SK-N-SH treated with all-trans-retinoic acid at 6 μM for 48 hours (cell line): ENCODE data around the gene POU2F3.

Experiments used
- ATAC-seq: fragments of 200-7000 bp; cut with Tn5 transposase; 3 replicates; pipeline ENCODE4 v1.9.1; 2020; ENCODE audit warnings: mild to moderate bottlenecking, moderate library complexity
- ARNTL ChIP-seq: fragments of 450-650 bp; formaldehyde crosslinking; IDR thresholded peaks from 2 replicates; pipeline ENCODE4 v1.5.0; 2020; ENCODE audit warnings: low read depth, mild to moderate bottlenecking, moderate library complexity, borderline replicate concordance
- BACH2 ChIP-seq: fragments of 250-450 bp; sonication (Bioruptor Pico); IDR thresholded peaks from 2 replicates; pipeline ENCODE4 v1.9.0; 2021; ENCODE audit warnings: mild to moderate bottlenecking, borderline replicate concordance
- CSDC2 ChIP-seq: fragments of 250-450 bp; sonication (Bioruptor Pico); IDR thresholded peaks from 2 replicates; pipeline ENCODE4 v1.5.0; 2020; ENCODE audit warnings: mild to moderate bottlenecking, moderate library complexity
- ESRRG ChIP-seq: fragments of 250-450 bp; sonication (Bioruptor Pico); IDR thresholded peaks from 2 replicates; pipeline ENCODE4 v1.6.1; 2021; ENCODE audit warnings: mild to moderate bottlenecking
- GLIS3 ChIP-seq: fragments of 250-450 bp; sonication (Bioruptor Pico); IDR thresholded peaks from 2 replicates; pipeline ENCODE4 v1.5.0; 2020; ENCODE audit warnings: mild to moderate bottlenecking, moderate library complexity
- ISL1 ChIP-seq: fragments of 250-450 bp; sonication (Bioruptor Pico); IDR thresholded peaks from 2 replicates; pipeline ENCODE4 v2.1.2; 2022; ENCODE audit warnings: mild to moderate bottlenecking, moderate library complexity
- OSR1 ChIP-seq: fragments of 250-450 bp; sonication (Bioruptor Pico); IDR thresholded peaks from 2 replicates; pipeline ENCODE4 v1.8.0; 2022; ENCODE audit warnings: moderate library complexity, mild to moderate bottlenecking, inconsistent platforms
- PPARA ChIP-seq: fragments of 250-450 bp; sonication (Bioruptor Pico); IDR thresholded peaks from 2 replicates; pipeline ENCODE4 v1.5.0; 2020; ENCODE audit warnings: mild to moderate bottlenecking, borderline replicate concordance
- RARB ChIP-seq: fragments of 250-450 bp; sonication (Bioruptor Pico); IDR thresholded peaks from 2 replicates; pipeline ENCODE4 v1.8.0; 2021; ENCODE audit warnings: mild to moderate bottlenecking, moderate library complexity
- SNAI2 ChIP-seq: fragments of 250-450 bp; sonication (Bioruptor Pico); IDR thresholded peaks from 2 replicates; pipeline ENCODE4 v1.5.0; 2020; ENCODE audit warnings: mild to moderate bottlenecking, moderate library complexity
- TCF4 ChIP-seq: fragments of 250-450 bp; sonication (Bioruptor Pico); IDR thresholded peaks from 2 replicates; pipeline ENCODE4 v1.8.0; 2021; ENCODE audit warnings: mild to moderate bottlenecking, moderate library complexity, borderline replicate concordance
- TOX ChIP-seq: fragments of 250-450 bp; sonication (Bioruptor Pico); IDR thresholded peaks from 2 replicates; pipeline ENCODE4 v1.8.0; 2021; ENCODE audit warnings: mild to moderate bottlenecking, moderate library complexity, borderline replicate concordance
- ZC3H10 ChIP-seq: fragments of 250-450 bp; sonication (Bioruptor Pico); IDR thresholded peaks from 2 replicates; pipeline ENCODE4 v1.5.1; 2021; ENCODE audit warnings: mild to moderate bottlenecking, moderate library complexity
- ZFP3 ChIP-seq: fragments of 250-450 bp; sonication (Bioruptor Pico); IDR thresholded peaks from 2 replicates; pipeline ENCODE4 v1.5.0; 2020; ENCODE audit warnings: mild to moderate bottlenecking, moderate library complexity
- ZFP30 ChIP-seq: fragments of 450-650 bp; formaldehyde crosslinking; IDR thresholded peaks from 2 replicates; pipeline ENCODE4 v1.5.0; 2022; ENCODE audit warnings: mild to moderate bottlenecking, moderate library complexity
- ZNF565 ChIP-seq: fragments of 450-650 bp; formaldehyde crosslinking; conservative IDR thresholded peaks from 2 replicates; pipeline ENCODE4 v1.5.0; 2020; ENCODE audit warnings: low read depth, mild to moderate bottlenecking, moderate library complexity
- ZNF70 ChIP-seq: fragments of 450-650 bp; formaldehyde crosslinking; IDR thresholded peaks from 2 replicates; pipeline ENCODE4 v1.5.0; 2020; ENCODE audit warnings: mild to moderate bottlenecking, moderate library complexity
- ZNF8 ChIP-seq: fragments of 450-650 bp; formaldehyde crosslinking; IDR thresholded peaks from 2 replicates; pipeline ENCODE4 v1.5.0; 2020; ENCODE audit warnings: mild to moderate bottlenecking, moderate library complexity
- TF ChIP-seq, protein P1 (sequence below): fragments of 250-450 bp; sonication (Bioruptor Pico); IDR thresholded peaks from 2 replicates; pipeline ENCODE4 v1.8.0; 2021; ENCODE audit warnings: low read depth, mild to moderate bottlenecking, moderate library complexity, borderline replicate concordance
- TF ChIP-seq, protein P2 (sequence below): fragments of 250-450 bp; sonication (Bioruptor Pico); IDR thresholded peaks from 2 replicates; pipeline ENCODE4 v1.8.0; 2020; ENCODE audit warnings: mild to moderate bottlenecking, moderate library complexity, borderline replicate concordance
- TF ChIP-seq, protein P3 (sequence below): fragments of 250-450 bp; sonication (Bioruptor Pico); IDR thresholded peaks from 2 replicates; pipeline ENCODE4 v1.5.1; 2020; ENCODE audit warnings: low read depth, mild to moderate bottlenecking, moderate library complexity
- TF ChIP-seq, protein P4 (sequence below): fragments of 250-450 bp; sonication (Bioruptor Pico); IDR thresholded peaks from 2 replicates; pipeline ENCODE4 v1.5.1; 2021; ENCODE audit warnings: mild to moderate bottlenecking, moderate library complexity

The POU2F3 gene

DNA sequence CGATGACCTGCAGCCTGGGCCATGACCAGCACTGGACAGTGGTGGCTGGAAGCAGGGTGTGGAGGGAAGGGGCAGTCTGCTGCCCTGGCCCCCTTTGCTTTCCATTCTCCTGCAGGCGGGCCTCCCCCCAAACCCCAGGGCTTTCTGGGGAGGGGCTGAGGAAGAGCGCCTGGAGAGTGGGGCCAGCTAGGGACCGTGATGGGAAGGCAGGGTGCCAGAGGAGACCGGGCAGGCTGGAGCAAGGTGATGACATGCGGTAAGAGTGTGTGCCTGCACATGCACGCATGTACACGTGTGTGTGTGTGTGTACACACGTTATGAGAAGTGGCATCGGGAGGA lies 21.3 kb upstream of the POU2F3 start (continued):
- TF ChIP-seq, protein P1, sequence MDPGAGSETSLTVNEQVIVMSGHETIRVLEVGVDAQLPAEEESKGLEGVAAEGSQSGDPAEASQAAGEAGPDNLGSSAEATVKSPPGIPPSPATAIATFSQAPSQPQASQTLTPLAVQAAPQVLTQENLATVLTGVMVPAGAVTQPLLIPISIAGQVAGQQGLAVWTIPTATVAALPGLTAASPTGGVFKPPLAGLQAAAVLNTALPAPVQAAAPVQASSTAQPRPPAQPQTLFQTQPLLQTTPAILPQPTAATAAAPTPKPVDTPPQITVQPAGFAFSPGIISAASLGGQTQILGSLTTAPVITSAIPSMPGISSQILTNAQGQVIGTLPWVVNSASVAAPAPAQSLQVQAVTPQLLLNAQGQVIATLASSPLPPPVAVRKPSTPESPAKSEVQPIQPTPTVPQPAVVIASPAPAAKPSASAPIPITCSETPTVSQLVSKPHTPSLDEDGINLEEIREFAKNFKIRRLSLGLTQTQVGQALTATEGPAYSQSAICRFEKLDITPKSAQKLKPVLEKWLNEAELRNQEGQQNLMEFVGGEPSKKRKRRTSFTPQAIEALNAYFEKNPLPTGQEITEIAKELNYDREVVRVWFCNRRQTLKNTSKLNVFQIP (CRISPR knock-in tag) = no peak
- TF ChIP-seq ZNF8 (CRISPR knock-in tag) (no peak), ZC3H10 (no peak), ISL1 (CRISPR knock-in tag) (no peak), TCF4 (CRISPR knock-in tag) (no peak), CSDC2 (CRISPR knock-in tag) (no peak), ZFP30 (CRISPR knock-in tag) (no peak), GLIS3 (CRISPR knock-in tag) (no peak)
- TF ChIP-seq, protein P2, sequence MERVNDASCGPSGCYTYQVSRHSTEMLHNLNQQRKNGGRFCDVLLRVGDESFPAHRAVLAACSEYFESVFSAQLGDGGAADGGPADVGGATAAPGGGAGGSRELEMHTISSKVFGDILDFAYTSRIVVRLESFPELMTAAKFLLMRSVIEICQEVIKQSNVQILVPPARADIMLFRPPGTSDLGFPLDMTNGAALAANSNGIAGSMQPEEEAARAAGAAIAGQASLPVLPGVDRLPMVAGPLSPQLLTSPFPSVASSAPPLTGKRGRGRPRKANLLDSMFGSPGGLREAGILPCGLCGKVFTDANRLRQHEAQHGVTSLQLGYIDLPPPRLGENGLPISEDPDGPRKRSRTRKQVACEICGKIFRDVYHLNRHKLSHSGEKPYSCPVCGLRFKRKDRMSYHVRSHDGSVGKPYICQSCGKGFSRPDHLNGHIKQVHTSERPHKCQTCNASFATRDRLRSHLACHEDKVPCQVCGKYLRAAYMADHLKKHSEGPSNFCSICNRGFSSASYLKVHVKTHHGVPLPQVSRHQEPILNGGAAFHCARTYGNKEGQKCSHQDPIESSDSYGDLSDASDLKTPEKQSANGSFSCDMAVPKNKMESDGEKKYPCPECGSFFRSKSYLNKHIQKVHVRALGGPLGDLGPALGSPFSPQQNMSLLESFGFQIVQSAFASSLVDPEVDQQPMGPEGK = no peak

DNA sequence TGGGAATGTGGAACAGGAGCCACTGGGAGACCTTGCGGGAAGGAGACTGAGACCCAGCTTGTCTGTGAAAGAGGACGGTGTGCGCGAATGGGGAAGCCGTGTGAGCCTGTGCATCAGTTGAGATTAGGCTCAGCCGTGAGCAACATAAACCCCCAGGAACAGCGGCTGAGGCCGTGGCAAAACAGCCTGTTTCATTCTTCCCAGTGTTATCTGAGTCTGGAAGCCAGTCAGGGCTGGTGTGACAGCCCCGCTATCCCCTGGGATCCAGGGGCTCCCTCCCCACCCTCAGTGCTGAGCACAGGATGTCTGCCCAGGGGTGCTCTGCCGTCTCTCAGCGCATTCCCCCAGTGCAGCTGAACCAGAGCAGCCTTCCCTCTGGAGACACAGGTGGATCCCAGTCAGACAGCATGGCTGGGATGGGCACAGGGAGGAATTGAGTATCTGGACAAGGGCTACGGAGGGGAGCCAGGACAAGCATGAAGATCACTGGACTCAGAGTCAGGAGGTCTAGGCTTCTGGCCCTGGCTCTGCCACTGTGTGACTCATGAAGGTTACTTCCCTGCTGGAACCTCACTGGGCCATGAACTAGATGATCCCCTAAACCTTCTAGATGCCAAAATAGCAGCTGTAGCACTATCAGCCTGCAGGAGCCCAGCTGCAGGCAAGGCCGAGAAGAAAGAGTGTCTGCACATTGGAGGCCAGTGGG lies 20.6 kb upstream of the POU2F3 start:
- ATAC-seq = no peak
- TF ChIP-seq PPARA (CRISPR knock-in tag) (no peak), ZNF565 (CRISPR knock-in tag) (no peak), TOX (CRISPR knock-in tag) (no peak), SNAI2 (CRISPR knock-in tag) (no peak), ZNF70 (CRISPR knock-in tag) (no peak), ZC3H10 (no peak), TCF4 (CRISPR knock-in tag) (no peak), ZFP3 (CRISPR knock-in tag) (no peak), RARB (CRISPR knock-in tag) (no peak)
- TF ChIP-seq, protein P3, sequence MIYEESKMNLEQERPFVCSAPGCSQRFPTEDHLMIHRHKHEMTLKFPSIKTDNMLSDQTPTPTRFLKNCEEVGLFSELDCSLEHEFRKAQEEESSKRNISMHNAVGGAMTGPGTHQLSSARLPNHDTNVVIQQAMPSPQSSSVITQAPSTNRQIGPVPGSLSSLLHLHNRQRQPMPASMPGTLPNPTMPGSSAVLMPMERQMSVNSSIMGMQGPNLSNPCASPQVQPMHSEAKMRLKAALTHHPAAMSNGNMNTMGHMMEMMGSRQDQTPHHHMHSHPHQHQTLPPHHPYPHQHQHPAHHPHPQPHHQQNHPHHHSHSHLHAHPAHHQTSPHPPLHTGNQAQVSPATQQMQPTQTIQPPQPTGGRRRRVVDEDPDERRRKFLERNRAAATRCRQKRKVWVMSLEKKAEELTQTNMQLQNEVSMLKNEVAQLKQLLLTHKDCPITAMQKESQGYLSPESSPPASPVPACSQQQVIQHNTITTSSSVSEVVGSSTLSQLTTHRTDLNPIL (CRISPR knock-in tag) = no peak
- TF ChIP-seq, all 23 proteins: peak for 0

GRCh38 chr11:120219938-120220746 lies 19.8 kb upstream of the POU2F3 start:
- TF ChIP-seq ESRRG (CRISPR knock-in tag) (no peak), ZNF8 (CRISPR knock-in tag) (no peak), BACH2 (CRISPR knock-in tag) (no peak), TOX (CRISPR knock-in tag) (no peak), ZFP3 (CRISPR knock-in tag) (no peak), ZFP30 (CRISPR knock-in tag) (no peak), PPARA (CRISPR knock-in tag) (no peak), ARNTL (no peak), CSDC2 (CRISPR knock-in tag) (no peak), ZNF70 (CRISPR knock-in tag) (no peak), RARB (CRISPR knock-in tag) (no peak), SNAI2 (CRISPR knock-in tag) (no peak), ZNF565 (CRISPR knock-in tag) (no peak), OSR1 (CRISPR knock-in tag) (no peak), ZC3H10 (no peak), ISL1 (CRISPR knock-in tag) (no peak)
- TF ChIP-seq, protein P1 (CRISPR knock-in tag) = no peak
- TF ChIP-seq, protein P2 = no peak
- TF ChIP-seq, protein P3 (CRISPR knock-in tag) = no peak
- TF ChIP-seq, protein P4, sequence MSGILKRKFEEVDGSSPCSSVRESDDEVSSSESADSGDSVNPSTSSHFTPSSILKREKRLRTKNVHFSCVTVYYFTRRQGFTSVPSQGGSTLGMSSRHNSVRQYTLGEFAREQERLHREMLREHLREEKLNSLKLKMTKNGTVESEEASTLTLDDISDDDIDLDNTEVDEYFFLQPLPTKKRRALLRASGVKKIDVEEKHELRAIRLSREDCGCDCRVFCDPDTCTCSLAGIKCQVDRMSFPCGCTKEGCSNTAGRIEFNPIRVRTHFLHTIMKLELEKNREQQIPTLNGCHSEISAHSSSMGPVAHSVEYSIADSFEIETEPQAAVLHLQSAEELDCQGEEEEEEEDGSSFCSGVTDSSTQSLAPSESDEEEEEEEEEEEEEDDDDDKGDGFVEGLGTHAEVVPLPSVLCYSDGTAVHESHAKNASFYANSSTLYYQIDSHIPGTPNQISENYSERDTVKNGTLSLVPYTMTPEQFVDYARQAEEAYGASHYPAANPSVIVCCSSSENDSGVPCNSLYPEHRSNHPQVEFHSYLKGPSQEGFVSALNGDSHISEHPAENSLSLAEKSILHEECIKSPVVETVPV = no peak
- ATAC-seq = no peak
